Stomach (tissue), 9 donors: ENCODE results near the gene SSTR4. TPM values are rescaled to one million over a fixed set of nuclear protein-coding genes. Genes with fewer than 3 reads are reported as not detected.

Experiments
- DNase-seq, 2 donors: peaks; one replicate each; pipeline versions ENCODE4 v3.0.0 to v3.0.0-alpha.2; 2013 to 2019
- H3K27ac ChIP-seq, 5 donors: fragments of 200-600 bp in 4 of 5; sonication (generic) in 4 of 5; one replicate each; pipeline ENCODE4 v1.5.1; 2013 to 2019; ENCODE audit warnings: mild to moderate bottlenecking in 1 of 5, moderate library complexity in 1 of 5
- H3K27me3 ChIP-seq, 3 donors: fragments of 200-600 bp; sonication (generic); one replicate each; pipeline ENCODE4 v1.5.1; 2017 to 2019; ENCODE audit warnings: mixed run types in 1 of 3
- H3K36me3 ChIP-seq, 4 donors: fragments of 200-600 bp; sonication (generic); 1 replicate in 3 of 4; 2 replicates in 1 of 4; pipeline ENCODE4 v1.5.1; 2016 to 2019
- H3K4me1 ChIP-seq, 4 donors: fragments of 200-600 bp; sonication (generic); one replicate each; pipeline ENCODE4 v1.5.1; 2016 to 2019
- H3K4me3 ChIP-seq, 4 donors: fragments of 200-600 bp; sonication (generic) in 3 of 4; one replicate each; pipeline ENCODE4 v1.5.1; 2016 to 2019; ENCODE audit warnings: mild to moderate bottlenecking in 1 of 4
- H3K9me3 ChIP-seq, 4 donors: fragments of 200-600 bp; sonication (generic); one replicate each; pipeline ENCODE4 v1.5.1; 2016 to 2019
- EP300 ChIP-seq: sonication (generic); formaldehyde crosslinking; IDR thresholded peaks from one replicate; pipeline ENCODE4 v1.6.1; 2017; ENCODE audit warnings: antibody characterized with exemption
- POLR2A ChIP-seq, 4 donors: fragments of 450-650 bp; IDR thresholded peaks; one replicate each; pipeline ENCODE4 v1.6.1; 2016; ENCODE audit warnings: antibody characterized with exemption in 4 of 4, control low read depth in 2 of 4, mild to moderate bottlenecking in 1 of 4, moderate library complexity in 1 of 4
- POLR2AphosphoS5 ChIP-seq, 3 donors: sonication (generic); formaldehyde crosslinking; IDR thresholded peaks; one replicate each; pipeline ENCODE4 v1.6.1; 2016; ENCODE audit warnings: antibody characterized with exemption in 3 of 3
- WGBS, 5 donors: extraction: QIAGEN DNeasy Blood & Tissue Kit in 3 of 5; methylation state at CpG; one replicate each; pipeline versions ENCODE4 v1.1.5 to v1.1.7; 2013 to 2018; 5-methylcytosine and 5-hydroxymethylcytosine counted together
- intact Hi-C: fragments of 100-400 bp; cut with DNase I; formaldehyde crosslinking; loops from one replicate; pipeline ENCODE4 v1.15.1; 2023; ENCODE audit warnings: low total_unique reads
- polyA plus RNA-seq, 3 donors: library from polyadenylated mRNA; stranded (reverse); fragments of 200-250 nt; gene quantifications; one replicate each; pipeline ENCODE4 v1.2.3, GENCODE V29; 2013
- total RNA-seq, 5 donors: library from RNA; depleted of rRNA; stranded (reverse); fragments of >200 nt; gene quantifications; one replicate each; pipeline versions ENCODE4 v1.1.0 to v1.2.3, GENCODE V29; 2014 to 2016
- TF ChIP-seq, protein P1 (sequence below), 7 experiments: fragments of 450-650 bp in 4 of 7; fragments of 200-600 bp in 3 of 7; sonication (generic) in 3 of 7; IDR thresholded peaks; one replicate each; pipeline ENCODE4 v1.5.1; 2016 to 2019; ENCODE audit warnings: antibody characterized with exemption in 7 of 7, control low read depth in 2 of 7, mild to moderate bottlenecking in 1 of 7
- donor health status: healthy with polysubstance abuse.
- donor health status: Bipolar disorder and iron deficiency.
- donor health status: healthy.

SSTR4 gene
- total and polyA plus RNA-seq, 8 donors, result not detected

DNA sequence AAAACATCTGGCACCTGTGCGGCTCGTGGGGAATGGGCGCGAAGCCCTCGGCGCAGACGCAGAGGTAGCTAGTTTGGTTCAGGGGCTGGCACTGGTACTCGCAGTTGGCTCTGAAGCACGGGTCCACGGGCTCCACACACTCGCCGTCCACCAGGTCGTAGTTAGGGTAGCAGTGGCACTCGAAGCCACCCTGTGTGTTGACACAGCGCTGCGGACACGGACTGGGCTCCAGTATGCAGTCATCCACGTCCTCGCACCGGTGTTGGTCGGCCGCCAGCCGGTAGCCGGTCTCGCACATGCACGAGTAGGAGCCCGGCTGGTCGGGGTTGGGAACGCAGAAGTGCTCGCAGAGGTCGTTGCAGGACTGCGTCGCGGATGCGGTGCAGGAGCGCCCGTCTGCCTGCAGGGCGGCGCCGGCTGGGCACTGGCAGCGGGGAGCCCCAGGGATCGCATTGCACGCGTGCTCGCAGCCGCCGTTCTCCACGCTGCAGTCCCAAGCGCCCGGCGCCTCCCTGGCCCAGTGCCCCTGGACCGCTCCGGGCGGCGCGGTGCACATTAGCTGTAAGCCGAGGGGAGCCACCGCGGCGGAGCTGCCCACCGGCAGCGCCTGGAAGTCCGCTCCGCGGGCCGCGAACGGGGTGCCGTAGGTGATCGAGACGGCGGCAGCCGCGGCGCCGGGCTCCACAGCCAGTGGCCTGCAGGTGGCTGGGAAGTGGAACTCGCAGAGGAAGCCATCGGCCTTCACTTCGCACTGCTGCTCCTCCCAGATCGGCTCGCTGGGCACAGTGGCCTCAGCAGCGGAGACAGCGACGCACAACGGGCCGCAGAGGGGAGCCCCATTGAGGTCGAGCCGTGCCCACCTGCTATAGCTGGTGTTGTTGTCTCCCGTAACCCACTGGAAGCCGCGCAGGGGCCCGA is 13.4 kb downstream of the SSTR4 start:
- Histone ChIP-seq H3K36me3 (no peaks in the 10 kb centered on the region), H3K4me3 (peak overlapping the region; percentile 53 to 66 (median 64)), H3K9me3 (no peaks in the 10 kb centered on the region), H3K27me3 (peaks cover 0 to 66% (median 6%) of the 10 kb centered on the region in 3 donors), H3K27ac (peak overlapping the region; percentile 78 to 93 (median 85)), H3K4me1 (peaks cover 38 to 76% (median 57%) of the 10 kb centered on the region in 4 donors)
- TF ChIP-seq, protein P1, sequence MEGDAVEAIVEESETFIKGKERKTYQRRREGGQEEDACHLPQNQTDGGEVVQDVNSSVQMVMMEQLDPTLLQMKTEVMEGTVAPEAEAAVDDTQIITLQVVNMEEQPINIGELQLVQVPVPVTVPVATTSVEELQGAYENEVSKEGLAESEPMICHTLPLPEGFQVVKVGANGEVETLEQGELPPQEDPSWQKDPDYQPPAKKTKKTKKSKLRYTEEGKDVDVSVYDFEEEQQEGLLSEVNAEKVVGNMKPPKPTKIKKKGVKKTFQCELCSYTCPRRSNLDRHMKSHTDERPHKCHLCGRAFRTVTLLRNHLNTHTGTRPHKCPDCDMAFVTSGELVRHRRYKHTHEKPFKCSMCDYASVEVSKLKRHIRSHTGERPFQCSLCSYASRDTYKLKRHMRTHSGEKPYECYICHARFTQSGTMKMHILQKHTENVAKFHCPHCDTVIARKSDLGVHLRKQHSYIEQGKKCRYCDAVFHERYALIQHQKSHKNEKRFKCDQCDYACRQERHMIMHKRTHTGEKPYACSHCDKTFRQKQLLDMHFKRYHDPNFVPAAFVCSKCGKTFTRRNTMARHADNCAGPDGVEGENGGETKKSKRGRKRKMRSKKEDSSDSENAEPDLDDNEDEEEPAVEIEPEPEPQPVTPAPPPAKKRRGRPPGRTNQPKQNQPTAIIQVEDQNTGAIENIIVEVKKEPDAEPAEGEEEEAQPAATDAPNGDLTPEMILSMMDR (IDR thresholded peaks at IDR 0.05), result peak in 5 of 7 experiments; percentile 32 to 72 (median 40)
- TF ChIP-seq EP300 (no peak), POLR2AphosphoS5 (IDR thresholded peaks at IDR 0.05) (peak in 1 of 3 donors; percentile 28), POLR2A (IDR thresholded peaks at IDR 0.05) (no peak)
- intact Hi-C loops, result loop anchor here (5.0 kb wide), 1 partner anchor 294 kb away; no protein-coding TSS in a partner anchor
- peak; percentile 79 to 81 for DNase-seq
- WGBS, 5 donors, result 4 to 6% (median 4%) methylated on average over 14 to 92 of the region's 92 CpGs

DNA sequence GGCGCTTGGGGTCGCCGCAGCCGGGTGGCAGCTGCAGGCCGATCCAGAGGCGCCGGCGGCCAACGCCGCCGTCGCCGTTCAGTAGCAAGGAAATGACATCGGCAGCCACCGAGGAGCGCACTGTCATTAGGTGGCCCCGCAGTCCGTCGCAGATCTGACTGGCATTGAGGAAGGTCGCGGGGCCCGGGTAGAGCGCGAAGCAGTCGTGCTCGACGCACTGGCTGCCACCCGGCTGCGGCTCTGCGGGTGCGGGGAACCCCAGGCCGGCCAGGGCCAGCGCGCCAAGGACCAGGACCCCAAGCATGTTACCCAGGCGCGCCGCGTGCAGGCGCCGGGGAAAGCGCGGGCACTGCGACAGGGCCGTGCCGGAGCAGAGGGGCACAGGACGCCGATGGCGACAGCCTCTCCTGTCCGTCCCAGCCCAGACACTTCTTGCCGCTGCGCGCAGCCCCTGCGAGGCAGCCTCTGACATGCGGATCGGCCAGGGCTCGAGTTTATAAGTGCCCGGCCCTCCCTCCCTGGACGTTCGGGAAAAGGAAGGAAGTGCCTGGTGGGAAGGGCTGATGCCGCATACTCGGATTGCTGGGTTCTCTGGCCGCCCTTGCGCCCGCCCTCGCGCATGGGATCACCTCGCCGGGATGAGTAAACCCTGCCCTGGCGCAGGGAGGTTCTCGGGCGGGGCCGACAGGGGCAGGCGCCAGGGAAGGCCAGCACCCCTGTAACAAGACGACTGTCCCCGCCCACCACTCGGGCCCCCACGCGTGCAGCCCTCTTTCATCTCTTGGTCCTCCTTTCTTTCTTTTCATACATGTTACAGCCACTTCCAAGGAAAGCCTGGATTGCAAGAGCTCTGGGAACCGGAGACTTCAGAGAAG is 14.3 kb downstream of the SSTR4 start, which contains the start of gene THBD:
Gene THBD, minus strand, starts transcription at position 472 of the 875 bp plus-strand sequence. Its CDS starts 168 bp downstream, at position 304.
- Histone ChIP-seq H3K36me3 (no peaks in the 10 kb centered on the region), H3K27me3 (peaks cover 0 to 66% (median 6%) of the 10 kb centered on the region in 3 donors), H3K9me3 (no peaks in the 10 kb centered on the region), H3K4me1 (peaks cover 38 to 68% (median 50%) of the 10 kb centered on the region in 4 donors), H3K27ac (peak within 1 kb of the TSS; percentile 78 to 93 (median 85)), H3K4me3 (peak within 1 kb of the TSS; percentile 53 to 66 (median 64))
- WGBS, 5 donors, result 0 to 2% (median 1%) methylated on average over 19 to 79 of the region's 79 CpGs
- DNase-seq, result peak; percentile 76 to 81
- TF ChIP-seq EP300 (no peak), POLR2A (IDR thresholded peaks at IDR 0.05) (no peak), POLR2AphosphoS5 (IDR thresholded peaks at IDR 0.05) (peak; percentile 66 to 97 (median 96))
- intact Hi-C loops, result loop anchor here (5.0 kb wide), 1 partner anchor 293 kb away; no protein-coding TSS in a partner anchor

DNA sequence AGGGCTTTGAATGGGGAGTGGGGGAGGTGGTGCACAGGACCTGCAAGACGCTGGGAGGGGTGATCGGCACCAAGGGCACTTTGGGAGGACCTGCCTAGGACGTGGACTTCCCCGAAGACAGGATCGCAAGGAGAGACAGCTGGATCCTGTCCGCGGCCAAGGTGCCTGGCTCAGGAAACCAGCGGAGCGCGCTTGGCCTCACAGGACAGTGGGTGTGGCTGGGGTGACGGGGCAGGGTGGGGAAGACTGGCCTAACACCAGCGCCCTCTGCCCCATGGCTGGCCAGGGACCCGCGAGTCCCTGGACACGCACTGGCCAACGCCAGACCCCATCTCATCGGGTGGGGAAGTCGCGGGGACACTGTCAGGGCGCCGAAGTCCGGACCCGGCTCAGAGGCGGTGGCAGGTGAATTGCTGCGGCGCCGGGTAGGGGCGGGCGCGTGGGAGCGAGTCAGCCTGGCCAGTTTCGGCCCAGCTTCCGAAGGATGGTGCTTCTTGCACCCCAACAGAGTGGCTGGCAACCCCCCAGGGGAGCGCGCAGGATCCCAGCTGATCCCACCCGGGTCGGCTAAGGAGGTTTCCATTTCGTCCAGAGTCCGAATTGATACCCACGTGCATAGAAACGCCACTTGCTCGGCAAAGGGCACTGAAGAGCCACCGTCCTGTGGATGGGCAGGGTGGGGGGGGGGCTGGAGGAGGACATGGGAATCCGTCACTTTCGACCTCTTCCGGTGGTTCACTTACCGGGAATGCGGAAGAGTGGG is 15.1 kb downstream of the SSTR4 start:
- WGBS, 5 donors, result 1% methylated on average over 31 to 48 of the region's 48 CpGs
- peak overlapping the region; percentile 78 to 93 (median 85) for H3K27ac ChIP-seq
- peaks cover 0 to 66% (median 6%) of the 10 kb centered on the region in 3 donors for H3K27me3 ChIP-seq
- no peaks in the 10 kb centered on the region for H3K9me3 ChIP-seq
- H3K4me3 ChIP-seq, result peak overlapping the region; percentile 53 to 66 (median 64)
- peak; percentile 71 to 72 for DNase-seq
- no peak for TF ChIP-seq POLR2AphosphoS5 (IDR thresholded peaks at IDR 0.05)
- no peak for TF ChIP-seq EP300
- TF ChIP-seq, protein P1 (IDR thresholded peaks at IDR 0.05), result no peak
- no peak for TF ChIP-seq POLR2A (IDR thresholded peaks at IDR 0.05)
- H3K4me1 ChIP-seq, result peaks cover 38 to 66% (median 50%) of the 10 kb centered on the region in 4 donors
- H3K36me3 ChIP-seq, result no peaks in the 10 kb centered on the region
- intact Hi-C loops, result no loop called here

DNA sequence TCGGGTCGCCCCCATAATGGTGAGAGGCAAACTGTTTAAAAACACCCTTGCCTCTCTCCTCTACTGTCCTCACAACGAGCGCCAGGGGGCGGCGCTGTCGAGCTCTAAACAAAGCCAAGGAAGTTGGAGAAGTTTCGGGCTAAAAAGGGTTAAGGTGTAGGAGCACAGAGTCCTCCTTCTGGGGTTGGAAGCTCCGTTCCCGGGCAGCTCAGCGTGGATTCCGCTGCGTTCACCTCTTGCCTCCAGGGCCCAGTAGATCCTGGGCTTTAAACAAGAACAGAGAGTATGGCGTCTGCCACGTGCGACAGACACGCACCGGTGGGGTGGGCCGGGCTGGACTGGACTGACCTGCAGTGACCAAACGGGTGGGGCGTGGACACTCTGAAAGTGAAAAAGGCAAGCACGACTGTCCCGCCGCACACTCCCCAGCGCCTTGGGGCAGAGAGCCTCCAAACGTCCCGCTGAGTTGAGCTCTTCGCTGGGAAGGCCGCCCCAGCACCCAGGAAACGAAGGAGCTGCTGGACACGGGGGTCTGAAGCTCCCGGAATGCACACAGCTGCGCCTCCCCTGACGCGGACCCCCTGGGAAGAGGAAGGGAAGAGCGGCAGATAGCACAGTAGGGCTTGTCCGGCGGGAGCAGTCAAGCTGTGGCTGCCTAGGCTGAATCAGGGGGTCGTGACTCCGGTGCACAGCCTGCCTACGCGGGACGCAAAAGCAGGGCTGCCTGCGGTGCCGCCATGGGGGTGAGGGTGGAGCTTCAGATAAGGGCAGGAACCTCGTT is 15.9 kb downstream of the SSTR4 start:
- Histone ChIP-seq H3K27me3 (peaks cover 0 to 58% (median 6%) of the 10 kb centered on the region in 3 donors), H3K9me3 (no peaks in the 10 kb centered on the region), H3K4me1 (peaks cover 38 to 59% (median 50%) of the 10 kb centered on the region in 4 donors), H3K4me3 (peak overlapping the region; percentile 53 to 66 (median 64)), H3K36me3 (no peaks in the 10 kb centered on the region), H3K27ac (peak overlapping the region; percentile 78 to 93 (median 85))
- WGBS, 5 donors, result 6 to 16% (median 10%) methylated on average over 29 to 46 of the region's 46 CpGs
- intact Hi-C loops, result no loop called here
- TF ChIP-seq POLR2A (IDR thresholded peaks at IDR 0.05), result no peak
- peak; percentile 30 to 56 (median 34) for TF ChIP-seq POLR2AphosphoS5 (IDR thresholded peaks at IDR 0.05)
- no peak for TF ChIP-seq EP300
- TF ChIP-seq, protein P1 (IDR thresholded peaks at IDR 0.05), result peak in 5 of 7 experiments; percentile 24 to 77 (median 55)
- peak; percentile 78 to 93 for DNase-seq
